SH-SY5Y (cell line): ENCODE data around the gene SNAP29.

Experiments used
- GATA2 ChIP-seq: IDR thresholded peaks from 2 replicates; pipeline ENCODE4 v1.6.1; 2011; ENCODE audit warnings: mild to moderate bottlenecking, low read depth, low read length
- GATA3 ChIP-seq: IDR thresholded peaks from 2 replicates; pipeline ENCODE4 v1.6.1; 2011; ENCODE audit warnings: low read depth, mild to moderate bottlenecking, low read length, moderate library complexity

GRCh38 chr22:20931126-20931654 lies 72.4 kb downstream of the SNAP29 start:
- TF ChIP-seq GATA3: no peak
- no peak for TF ChIP-seq GATA2
